K562 (cell line): ENCODE results near the gene SERP1. TPM values are rescaled to one million over a fixed set of nuclear protein-coding genes. Genes with fewer than 3 reads are reported as not detected.

Experiments
- ETV1 ChIP-seq: fragments of 450-650 bp; conservative IDR thresholded peaks from 2 replicates; pipeline ENCODE4 v1.6.1; 2016; ENCODE audit warnings: missing genetic modification characterization, control low read depth, low read depth, missing compliant biosample characterization
- EWSR1 ChIP-seq: fragments of 450-650 bp; IDR thresholded peaks from 2 replicates; pipeline ENCODE4 v1.6.1; 2018; ENCODE audit warnings: borderline replicate concordance, mild to moderate bottlenecking, low read depth, moderate library complexity; ENCODE audit not compliant: partially characterized antibody
- MCM2 ChIP-seq: fragments of 450-650 bp; IDR thresholded peaks from 2 replicates; pipeline ENCODE4 v1.6.1; 2017; ENCODE audit warnings: low read depth, mild to moderate bottlenecking
- MEF2D ChIP-seq: conservative IDR thresholded peaks from 2 replicates; pipeline ENCODE4 v1.6.1; 2016; ENCODE audit warnings: low read depth, missing genetic modification characterization, missing compliant biosample characterization
- SPI1 ChIP-seq: IDR thresholded peaks from 2 replicates; pipeline ENCODE4 v1.6.1; 2011; ENCODE audit warnings: low read depth, low read length, control low read depth, borderline replicate concordance
- ZBTB17 ChIP-seq: fragments of 450-650 bp; formaldehyde crosslinking; IDR thresholded peaks from 2 replicates; pipeline ENCODE4 v1.4.0; 2020; ENCODE audit warnings: mild to moderate bottlenecking
- ZNF174 ChIP-seq: fragments of 250-450 bp; sonication (Bioruptor Pico); IDR thresholded peaks from 2 replicates; pipeline ENCODE4 v1.4.0; 2020; ENCODE audit warnings: mild to moderate bottlenecking
- ZNF57 ChIP-seq: fragments of 450-650 bp; formaldehyde crosslinking; IDR thresholded peaks from 2 replicates; pipeline ENCODE4 v1.4.0; 2020; ENCODE audit warnings: mild to moderate bottlenecking, moderate library complexity
- ZNF707 ChIP-seq: fragments of 250-450 bp; sonication (Bioruptor Pico); conservative IDR thresholded peaks from 2 replicates; pipeline ENCODE4 v1.8.0; 2022; ENCODE audit warnings: inconsistent platforms, mild to moderate bottlenecking, moderate library complexity
- ZNF77 ChIP-seq: fragments of 250-450 bp; sonication (Bioruptor Pico); IDR thresholded peaks from 2 replicates; pipeline ENCODE4 v1.5.0; 2020
- polyA plus RNA-seq, 8 experiments: library from polyadenylated mRNA; depleted of rRNA in 4 of 8; stranded (reverse) in 5 of 8; unstranded in 3 of 8; fragments of >200 nt; fragmentation: Nextera tagmentation in 2 of 8; fragmentation: Illumina TruSeq in 1 of 8; extraction: Ambion mirVana in 2 of 8; extraction: Trizol in 1 of 8; gene quantifications; 2 replicates each; pipeline versions ENCODE4 v1.2.1 to v1.2.3, GENCODE V29; 2011 to 2014; ENCODE audit warnings: inconsistent platforms in 1 of 8, missing spikeins in 1 of 8
- total RNA-seq, 7 experiments: library from RNA; depleted of rRNA in 6 of 7; stranded (reverse); fragments of >200 nt in 6 of 7; fragmentation: Illumina TruSeq in 2 of 7; extraction: Trizol in 2 of 7; gene quantifications; 2 replicates each; pipeline versions ENCODE4 v1.2.1 to v1.2.3, GENCODE V29; 2011 to 2021; ENCODE audit warnings: low replicate concordance in 1 of 7
- TF ChIP-seq, protein P1 (sequence below), 3 experiments: fragments of 200-800 bp in 1 of 3; sonication (Bioruptor generic) in 1 of 3; sonication (generic) in 1 of 3; formaldehyde crosslinking in 1 of 3; IDR thresholded peaks; 2 replicates each; pipeline versions ENCODE4 v1.6.1 to v1.8.0; 2016 to 2022; ENCODE audit warnings: mild to moderate bottlenecking in 2 of 3, missing compliant biosample characterization in 2 of 3, missing genetic modification characterization in 2 of 3, missing genetic modification reagents in 1 of 3
- TF ChIP-seq, protein P2 (sequence below): IDR thresholded peaks from 3 replicates; pipeline ENCODE4 v1.6.1; 2011; ENCODE audit warnings: borderline replicate concordance, mild to moderate bottlenecking; ENCODE audit not compliant: insufficient read length, insufficient read depth
- TF ChIP-seq, protein P3 (sequence below): sonication (generic); formaldehyde crosslinking; IDR thresholded peaks from 2 replicates; pipeline ENCODE4 v1.8.0; 2022; ENCODE audit warnings: mild to moderate bottlenecking, missing genetic modification reagents
- TF ChIP-seq, protein P4 (sequence below), 2 experiments: fragments of 450-650 bp; formaldehyde crosslinking in 1 of 2; IDR thresholded peaks; 2 replicates each; pipeline versions ENCODE4 v1.4.0 to v1.6.1; 2014 to 2020; ENCODE audit warnings: mild to moderate bottlenecking in 2 of 2, borderline replicate concordance in 1 of 2, low read depth in 1 of 2
- TF ChIP-seq, protein P5 (sequence below): sonication (generic); formaldehyde crosslinking; IDR thresholded peaks from 2 replicates; pipeline ENCODE4 v1.8.0; 2022; ENCODE audit warnings: missing genetic modification reagents, mild to moderate bottlenecking, borderline replicate concordance

SERP1 gene
- total and polyA plus RNA-seq, 9 of the 15 experiments (the other 6 are each of a cell fraction or from before 2014, with no cell fraction given), result 38.6 to 443 (median 121) TPM

DNA sequence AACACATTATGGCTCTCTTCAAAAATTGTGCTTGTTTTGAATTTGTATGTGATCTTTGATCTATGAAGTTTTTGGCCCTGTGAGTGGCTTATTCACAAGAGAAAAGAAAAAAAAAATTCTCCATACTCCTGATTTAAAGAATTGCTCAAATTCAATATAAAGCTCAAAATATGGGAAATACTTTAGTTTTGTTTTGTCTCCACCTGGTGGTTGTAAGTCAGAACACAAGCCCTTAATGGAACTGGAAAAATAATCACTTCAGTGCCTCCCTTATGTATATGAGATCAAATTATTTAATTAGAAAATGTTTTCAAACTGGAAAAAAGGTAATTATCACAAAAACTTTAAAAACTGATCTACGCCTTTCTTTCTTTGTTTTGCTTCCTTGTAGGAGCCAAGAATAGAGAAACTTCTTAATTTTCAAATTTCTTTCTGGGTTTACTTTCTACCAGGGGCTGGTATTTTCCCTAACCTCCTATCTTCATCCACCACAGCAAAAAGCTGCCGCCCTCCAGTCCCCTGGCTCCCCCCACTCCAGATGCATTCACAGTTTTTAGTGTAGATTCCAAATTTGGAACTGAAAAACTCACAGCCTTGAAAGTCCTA lies 50.6 kb downstream of the SERP1 start (continued):
- TF ChIP-seq, protein P1, sequence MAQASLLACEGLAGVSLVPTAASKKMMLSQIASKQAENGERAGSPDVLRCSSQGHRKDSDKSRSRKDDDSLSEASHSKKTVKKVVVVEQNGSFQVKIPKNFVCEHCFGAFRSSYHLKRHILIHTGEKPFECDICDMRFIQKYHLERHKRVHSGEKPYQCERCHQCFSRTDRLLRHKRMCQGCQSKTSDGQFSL (CRISPR knock-in tag; IDR thresholded peaks at IDR 0.05), result no peak
- TF ChIP-seq, protein P1 (tag; IDR thresholded peaks at IDR 0.05), result no peak
- TF ChIP-seq, protein P2, sequence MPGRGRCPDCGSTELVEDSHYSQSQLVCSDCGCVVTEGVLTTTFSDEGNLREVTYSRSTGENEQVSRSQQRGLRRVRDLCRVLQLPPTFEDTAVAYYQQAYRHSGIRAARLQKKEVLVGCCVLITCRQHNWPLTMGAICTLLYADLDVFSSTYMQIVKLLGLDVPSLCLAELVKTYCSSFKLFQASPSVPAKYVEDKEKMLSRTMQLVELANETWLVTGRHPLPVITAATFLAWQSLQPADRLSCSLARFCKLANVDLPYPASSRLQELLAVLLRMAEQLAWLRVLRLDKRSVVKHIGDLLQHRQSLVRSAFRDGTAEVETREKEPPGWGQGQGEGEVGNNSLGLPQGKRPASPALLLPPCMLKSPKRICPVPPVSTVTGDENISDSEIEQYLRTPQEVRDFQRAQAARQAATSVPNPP, result no peak
- no peak for TF ChIP-seq ZNF174 (CRISPR knock-in tag)
- TF ChIP-seq, protein P3, sequence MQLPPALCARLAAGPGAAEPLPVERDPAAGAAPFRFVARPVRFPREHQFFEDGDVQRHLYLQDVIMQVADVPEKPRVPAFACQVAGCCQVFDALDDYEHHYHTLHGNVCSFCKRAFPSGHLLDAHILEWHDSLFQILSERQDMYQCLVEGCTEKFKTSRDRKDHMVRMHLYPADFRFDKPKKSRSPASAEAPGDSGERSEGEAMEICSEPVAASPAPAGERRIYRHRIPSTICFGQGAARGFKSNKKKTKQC (CRISPR knock-in tag), result no peak
- TF ChIP-seq ZBTB17 (CRISPR knock-in tag), result no peak
- no peak for TF ChIP-seq EWSR1
- TF ChIP-seq, protein P4, sequence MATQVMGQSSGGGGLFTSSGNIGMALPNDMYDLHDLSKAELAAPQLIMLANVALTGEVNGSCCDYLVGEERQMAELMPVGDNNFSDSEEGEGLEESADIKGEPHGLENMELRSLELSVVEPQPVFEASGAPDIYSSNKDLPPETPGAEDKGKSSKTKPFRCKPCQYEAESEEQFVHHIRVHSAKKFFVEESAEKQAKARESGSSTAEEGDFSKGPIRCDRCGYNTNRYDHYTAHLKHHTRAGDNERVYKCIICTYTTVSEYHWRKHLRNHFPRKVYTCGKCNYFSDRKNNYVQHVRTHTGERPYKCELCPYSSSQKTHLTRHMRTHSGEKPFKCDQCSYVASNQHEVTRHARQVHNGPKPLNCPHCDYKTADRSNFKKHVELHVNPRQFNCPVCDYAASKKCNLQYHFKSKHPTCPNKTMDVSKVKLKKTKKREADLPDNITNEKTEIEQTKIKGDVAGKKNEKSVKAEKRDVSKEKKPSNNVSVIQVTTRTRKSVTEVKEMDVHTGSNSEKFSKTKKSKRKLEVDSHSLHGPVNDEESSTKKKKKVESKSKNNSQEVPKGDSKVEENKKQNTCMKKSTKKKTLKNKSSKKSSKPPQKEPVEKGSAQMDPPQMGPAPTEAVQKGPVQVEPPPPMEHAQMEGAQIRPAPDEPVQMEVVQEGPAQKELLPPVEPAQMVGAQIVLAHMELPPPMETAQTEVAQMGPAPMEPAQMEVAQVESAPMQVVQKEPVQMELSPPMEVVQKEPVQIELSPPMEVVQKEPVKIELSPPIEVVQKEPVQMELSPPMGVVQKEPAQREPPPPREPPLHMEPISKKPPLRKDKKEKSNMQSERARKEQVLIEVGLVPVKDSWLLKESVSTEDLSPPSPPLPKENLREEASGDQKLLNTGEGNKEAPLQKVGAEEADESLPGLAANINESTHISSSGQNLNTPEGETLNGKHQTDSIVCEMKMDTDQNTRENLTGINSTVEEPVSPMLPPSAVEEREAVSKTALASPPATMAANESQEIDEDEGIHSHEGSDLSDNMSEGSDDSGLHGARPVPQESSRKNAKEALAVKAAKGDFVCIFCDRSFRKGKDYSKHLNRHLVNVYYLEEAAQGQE (IDR thresholded peaks at IDR 0.05; ENCODE audit: borderline replicate concordance), result peak; percentile 87
- TF ChIP-seq, protein P4 (CRISPR knock-in tag; IDR thresholded peaks at IDR 0.05; ENCODE audit: low read depth), result no peak
- no peak for TF ChIP-seq ETV1 (tag)
- TF ChIP-seq, protein P5, sequence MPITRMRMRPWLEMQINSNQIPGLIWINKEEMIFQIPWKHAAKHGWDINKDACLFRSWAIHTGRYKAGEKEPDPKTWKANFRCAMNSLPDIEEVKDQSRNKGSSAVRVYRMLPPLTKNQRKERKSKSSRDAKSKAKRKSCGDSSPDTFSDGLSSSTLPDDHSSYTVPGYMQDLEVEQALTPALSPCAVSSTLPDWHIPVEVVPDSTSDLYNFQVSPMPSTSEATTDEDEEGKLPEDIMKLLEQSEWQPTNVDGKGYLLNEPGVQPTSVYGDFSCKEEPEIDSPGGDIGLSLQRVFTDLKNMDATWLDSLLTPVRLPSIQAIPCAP, result no peak
- TF ChIP-seq MCM2, result no peak
- no peak for TF ChIP-seq MEF2D (tag)
- no peak for TF ChIP-seq ZNF57 (CRISPR knock-in tag)
- no peak for TF ChIP-seq ZNF707 (CRISPR knock-in tag)
- TF ChIP-seq SPI1, result no peak
- TF ChIP-seq ZNF77 (CRISPR knock-in tag), result no peak
